Measurements from ENCODE around the gene SEL1L.

The SEL1L gene

GRCh38 chr14:81449114-81449513 is 84.5 kb downstream of the SEL1L start:
- Histone ChIP-seq H3K27ac (peak overlapping the region; percentile 53; the same call in 1 of the 2 replicates), H3K36me3 (no peaks in the 10 kb centered on the region), H3K4me3 (ENCODE audit: low read depth, low read length) (no peak overlapping the region), H3K27me3 (ENCODE audit: insufficient read depth, low read depth, severe bottlenecking) (no peaks in the 10 kb centered on the region), H3K9me3 (ENCODE audit: severe bottlenecking) (no peaks in the 10 kb centered on the region)
- DNase-seq, result no peak
- TF ChIP-seq CTCF (IDR thresholded peaks at IDR 0.05; ENCODE audit: low read depth, low read length), result no peak

GRCh38 chr14:81447021-81447764 is 86.5 kb downstream of the SEL1L start:
- no peak for TF ChIP-seq CTCF (IDR thresholded peaks at IDR 0.05; ENCODE audit: low read depth, low read length)
- Histone ChIP-seq H3K4me3 (ENCODE audit: low read depth, low read length) (no peak overlapping the region), H3K9me3 (ENCODE audit: severe bottlenecking) (no peaks in the 10 kb centered on the region), H3K36me3 (no peaks in the 10 kb centered on the region), H3K27me3 (ENCODE audit: insufficient read depth, low read depth, severe bottlenecking) (no peaks in the 10 kb centered on the region), H3K27ac (no peak overlapping the region)
- no peak for DNase-seq

- Histone ChIP-seq H3K27me3 (ENCODE audit: insufficient read depth, low read depth, severe bottlenecking) (no peaks in the 10 kb centered on the region), H3K9me3 (ENCODE audit: severe bottlenecking) (no peaks in the 10 kb centered on the region), H3K36me3 (no peaks in the 10 kb centered on the region), H3K4me3 (ENCODE audit: low read depth, low read length) (no peak overlapping the region), H3K27ac (no peak overlapping the region)
- TF ChIP-seq CTCF (IDR thresholded peaks at IDR 0.05; ENCODE audit: low read depth, low read length), result no peak
- DNase-seq, result no peak
These were observed 87.2 kb downstream of the SEL1L start for GRCh38 chr14:81446279-81447007.

GRCh38 chr14:81441626-81442134 is 92.0 kb downstream of the SEL1L start:
- Histone ChIP-seq H3K9me3 (ENCODE audit: severe bottlenecking) (no peaks in the 10 kb centered on the region), H3K4me3 (ENCODE audit: low read depth, low read length) (no peak overlapping the region), H3K27me3 (ENCODE audit: insufficient read depth, low read depth, severe bottlenecking) (no peaks in the 10 kb centered on the region), H3K36me3 (no peaks in the 10 kb centered on the region), H3K27ac (no peak overlapping the region)
- no peak for TF ChIP-seq CTCF (IDR thresholded peaks at IDR 0.05; ENCODE audit: low read depth, low read length)
- no peak for DNase-seq

- Histone ChIP-seq H3K4me3 (ENCODE audit: low read depth, low read length) (no peak overlapping the region), H3K9me3 (ENCODE audit: severe bottlenecking) (no peaks in the 10 kb centered on the region), H3K27ac (no peak overlapping the region), H3K36me3 (no peaks in the 10 kb centered on the region), H3K27me3 (ENCODE audit: insufficient read depth, low read depth, severe bottlenecking) (no peaks in the 10 kb centered on the region)
- TF ChIP-seq CTCF (IDR thresholded peaks at IDR 0.05; ENCODE audit: low read depth, low read length), result no peak
- DNase-seq, result no peak
These were observed 93.6 kb downstream of the SEL1L start for GRCh38 chr14:81440041-81440440.

All from WERI-Rb-1 (cell line).